Renal pelvis (tissue), 4 donors: Measurements from ENCODE around the gene GMCL2. TPM values are rescaled to one million over a fixed set of nuclear protein-coding genes. Genes with fewer than 3 reads are reported as not detected.
"Not testable (repeated sequence)": the region's sequence is repeated elsewhere in the genome, so short reads cannot be mapped to it uniquely, and the experiment has no call there.

Source experiments
- DNase-seq: peaks from one replicate; pipeline ENCODE4 v3.0.0-alpha.2; 2013
- polyA plus RNA-seq, 3 donors: library from polyadenylated mRNA; unstranded; fragments of 120-200 nt; gene quantifications; one replicate each; pipeline ENCODE4 v1.2.1, GENCODE V29; 2013; ENCODE audit not compliant: insufficient read length in 3 of 3

The GMCL2 gene
- polyA plus RNA-seq, 3 donors, result not detected

GRCh38 chr5:178207183-178207916, 20.2 kb upstream of the GMCL2 start:
- DNase-seq, result no peak

GRCh38 chr5:178206166-178207101, 19.3 kb upstream of the GMCL2 start:
- DNase-seq, result no peak

DNA sequence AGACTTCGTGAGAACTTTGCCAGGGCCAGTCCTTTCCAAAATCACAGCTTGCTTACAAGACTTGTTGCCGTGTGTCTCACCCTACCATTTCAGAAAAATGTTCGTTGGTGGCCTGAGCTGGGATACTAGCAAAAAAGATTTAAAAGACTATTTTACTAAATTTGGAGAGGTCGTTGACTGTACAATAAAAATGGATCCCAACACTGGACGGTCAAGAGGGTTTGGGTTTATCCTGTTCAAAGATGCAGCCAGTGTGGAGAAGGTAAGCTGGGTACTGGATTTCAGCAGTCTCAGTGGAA, 18.5 kb upstream of the GMCL2 start:
- DNase-seq, result no peak

- peak; percentile 62 for DNase-seq
Observed at GRCh38 chr5:178204935-178205748, 18.0 kb upstream of the GMCL2 start.

- DNase-seq, result peak; percentile 96
Observed at GRCh38 chr5:178204182-178204934, 17.2 kb upstream of the GMCL2 start, which contains the start of gene HNRNPAB. Gene HNRNPAB, plus strand, starts transcription at chr5:178204533. Its CDS starts 305 bp downstream, at chr5:178204838.

- no peak for DNase-seq
Observed at GRCh38 chr5:178203670-178204181, 16.6 kb upstream of the GMCL2 start.

GRCh38 chr5:178202541-178202940, 15.4 kb upstream of the GMCL2 start:
- DNase-seq, result no peak

- DNase-seq, result no peak
Observed at GRCh38 chr5:178201927-178202235, 14.7 kb upstream of the GMCL2 start.

- DNase-seq, result no peak
Observed at GRCh38 chr5:178201221-178201926, 14.2 kb upstream of the GMCL2 start.

- DNase-seq, result no peak
Observed at GRCh38 chr5:178199581-178200434, 12.6 kb upstream of the GMCL2 start.

DNA sequence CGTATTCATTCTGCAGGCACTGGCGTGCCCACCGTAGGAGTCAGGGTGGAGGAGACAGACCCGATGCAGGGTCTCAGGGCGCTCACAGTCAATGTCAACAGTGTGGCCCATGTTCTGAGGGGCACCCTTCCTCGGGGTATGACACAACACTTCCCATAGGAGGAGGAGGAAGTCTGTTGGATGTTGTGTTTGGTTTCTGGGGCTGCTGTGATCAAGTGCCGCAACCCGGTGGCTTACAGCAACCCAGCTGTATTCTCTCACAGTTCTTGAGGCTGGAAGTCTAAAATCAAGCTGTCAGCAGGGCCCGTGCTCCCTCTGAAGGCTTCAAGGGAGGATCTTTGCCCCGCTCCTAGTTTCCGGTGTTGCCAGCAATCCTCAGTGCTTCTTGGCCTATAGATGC, 11.5 kb upstream of the GMCL2 start:
- no peak for DNase-seq

- not testable (repeated sequence) for DNase-seq
Observed at GRCh38 chr5:178198151-178198550, 11.0 kb upstream of the GMCL2 start.

DNA sequence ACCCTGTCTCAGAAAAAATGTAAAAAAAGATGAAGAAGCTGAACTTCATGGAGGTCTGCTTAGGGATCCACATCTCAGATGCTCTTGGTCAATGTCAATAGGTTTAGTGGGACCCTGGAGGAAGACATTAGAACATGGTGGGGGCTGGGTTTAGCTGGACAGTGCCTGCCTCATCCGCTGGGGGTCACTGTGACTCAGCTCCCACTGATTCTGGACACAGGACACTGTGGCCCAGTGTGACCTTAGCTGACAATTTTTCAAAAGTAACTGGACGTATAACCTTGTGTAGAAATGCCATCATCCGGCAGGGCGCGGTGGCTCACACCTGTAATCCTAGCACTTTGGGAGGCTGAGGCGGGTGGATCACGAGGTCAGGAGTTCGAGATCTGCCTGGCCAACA, 9.8 kb upstream of the GMCL2 start:
- no peak for DNase-seq

GRCh38 chr5:178196281-178196812, 9.2 kb upstream of the GMCL2 start:
- DNase-seq, result no peak

DNA sequence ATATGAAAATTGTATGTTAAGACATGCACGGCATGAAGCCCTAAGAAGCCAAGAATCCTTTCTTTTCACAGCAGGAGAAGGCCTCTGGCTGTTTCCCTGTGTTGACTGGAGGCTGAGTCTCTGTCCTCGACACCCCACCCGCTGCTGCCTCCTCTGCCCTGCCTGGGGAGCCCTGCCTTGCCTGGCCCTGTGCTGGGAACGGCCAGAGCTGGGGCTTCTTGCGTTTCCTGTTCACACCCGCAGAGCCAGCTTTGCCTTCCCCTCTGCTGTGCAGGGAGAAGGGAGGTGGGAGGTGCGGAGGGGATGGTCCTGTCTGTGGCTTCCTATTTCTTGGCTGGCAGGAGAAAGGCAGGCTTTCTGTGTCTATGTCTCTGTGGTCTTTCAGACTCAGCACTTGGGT, 6.9 kb upstream of the GMCL2 start:
- no peak for DNase-seq

DNA sequence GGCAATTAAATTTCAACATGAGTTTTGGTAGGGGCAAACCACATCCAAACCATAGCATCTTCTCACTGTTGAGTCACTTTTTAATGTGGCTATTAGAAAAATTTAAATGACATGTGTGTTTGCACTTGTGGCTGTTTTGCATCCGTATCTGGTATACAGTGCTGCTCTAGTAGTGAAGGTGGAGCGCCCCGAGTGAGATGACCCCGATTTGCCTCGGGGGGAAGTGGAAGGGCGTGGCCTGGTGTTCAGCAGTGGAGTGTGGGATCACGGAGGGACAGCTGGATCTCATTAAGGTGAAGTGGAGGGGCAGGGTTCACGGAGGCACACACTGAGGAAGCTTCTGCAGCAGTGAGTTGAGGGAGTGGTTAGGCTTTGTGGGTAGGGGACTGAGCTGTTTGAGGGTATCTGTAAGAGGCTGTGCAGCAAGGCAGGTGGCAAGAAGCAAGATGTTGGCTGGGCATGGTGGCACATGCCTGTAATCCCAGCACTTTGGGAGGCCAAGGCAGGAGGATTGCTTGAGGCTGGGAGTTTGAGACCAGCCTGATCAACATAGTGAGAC, 6.2 kb upstream of the GMCL2 start:
- no peak for DNase-seq

GRCh38 chr5:178192787-178193186, 5.6 kb upstream of the GMCL2 start:
- DNase-seq, result no peak

DNA sequence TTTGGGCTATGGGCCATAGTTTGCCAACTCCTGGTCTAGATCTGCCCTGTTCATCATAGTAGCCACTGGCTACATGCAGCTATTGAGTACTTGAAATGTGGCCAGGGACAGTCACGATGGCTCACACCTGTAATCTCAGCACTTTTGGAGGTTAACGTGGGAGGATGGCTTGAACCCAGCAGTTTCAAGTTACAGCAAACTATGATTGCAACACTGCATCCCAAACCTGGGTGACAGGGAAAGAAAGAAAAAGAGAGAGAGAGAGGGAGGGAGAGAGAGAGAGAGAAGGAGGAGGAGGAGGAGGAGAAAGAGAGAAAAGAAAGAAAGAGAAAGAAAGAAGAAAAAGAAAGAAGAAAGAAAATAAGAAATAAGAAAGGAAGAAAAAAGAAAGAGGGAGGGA, 5.1 kb upstream of the GMCL2 start:
- DNase-seq, result no peak

GRCh38 chr5:178191661-178192060, 4.5 kb upstream of the GMCL2 start:
- DNase-seq, result no peak
